NCI-H1417 treated with DMSO at 0.1 percent for 48 hours (cell line): Measurements from ENCODE around the gene IL10RB.
"Not testable (repeated sequence)": the region's sequence is repeated elsewhere in the genome, so short reads cannot be mapped to it uniquely, and the experiment has no call there.

Experiments
- DNase-seq: peaks from one replicate; lab custom pipeline; 2025; lab: John Stamatoyannopoulos, UW

Gene IL10RB

DNA sequence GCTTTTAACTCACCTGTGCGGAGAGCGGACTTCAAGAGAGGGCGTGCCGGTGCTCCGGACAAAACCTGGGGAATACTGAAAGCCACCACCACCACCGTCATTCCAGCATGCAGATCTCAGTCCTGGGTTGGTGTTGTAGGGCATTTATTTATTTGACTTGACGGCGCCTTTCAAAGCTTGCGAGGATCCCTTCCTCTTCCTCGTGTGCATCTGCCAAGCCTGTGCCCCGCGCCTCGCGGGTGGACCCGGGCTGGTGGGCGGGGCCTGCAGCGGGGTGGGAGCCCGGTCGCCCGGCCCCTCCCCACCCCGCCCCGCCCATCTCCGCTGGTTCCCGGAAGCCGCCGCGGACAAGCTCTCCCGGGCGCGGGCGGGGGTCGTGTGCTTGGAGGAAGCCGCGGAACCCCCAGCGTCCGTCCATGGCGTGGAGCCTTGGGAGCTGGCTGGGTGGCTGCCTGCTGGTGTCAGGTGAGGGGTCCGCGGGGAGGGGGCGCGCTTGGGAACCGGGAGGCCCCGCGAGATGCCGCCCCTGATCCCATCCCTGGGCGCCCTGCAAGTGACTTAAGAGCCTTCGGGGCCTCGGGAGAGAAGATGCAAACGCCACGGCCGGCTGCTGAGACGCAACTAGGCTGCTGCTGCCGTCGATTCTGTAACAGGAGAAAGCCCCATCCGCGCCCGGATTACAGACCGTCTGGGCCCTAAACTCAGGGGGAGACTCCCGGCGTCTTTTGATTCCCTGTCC, at the start of gene IL10RB:
TSS of gene IL10RB (plus strand) at position 318 of the 739 bp plus-strand sequence. CDS start at position 417, 99 bp downstream.
- no peak for DNase-seq

DNA sequence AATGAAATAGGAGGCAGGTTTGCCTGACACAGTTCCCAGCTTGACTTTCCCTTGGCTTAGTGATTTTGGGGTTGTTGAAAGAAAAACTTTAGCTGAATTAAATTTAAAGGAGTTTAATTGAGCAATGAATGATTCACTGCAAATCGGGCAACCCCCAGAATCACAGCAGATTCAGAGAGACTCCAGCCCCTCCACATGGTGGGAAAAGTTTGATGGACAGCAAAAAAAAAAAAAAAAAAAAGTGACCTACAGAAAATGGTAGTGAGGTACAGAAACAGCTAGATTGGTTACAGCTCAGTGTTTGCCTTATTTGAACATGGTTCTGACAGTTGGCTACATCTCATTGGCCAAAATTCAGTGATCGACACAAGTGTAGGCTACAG, 49.0 kb upstream of the IL10RB start:
- no peak for DNase-seq

DNA sequence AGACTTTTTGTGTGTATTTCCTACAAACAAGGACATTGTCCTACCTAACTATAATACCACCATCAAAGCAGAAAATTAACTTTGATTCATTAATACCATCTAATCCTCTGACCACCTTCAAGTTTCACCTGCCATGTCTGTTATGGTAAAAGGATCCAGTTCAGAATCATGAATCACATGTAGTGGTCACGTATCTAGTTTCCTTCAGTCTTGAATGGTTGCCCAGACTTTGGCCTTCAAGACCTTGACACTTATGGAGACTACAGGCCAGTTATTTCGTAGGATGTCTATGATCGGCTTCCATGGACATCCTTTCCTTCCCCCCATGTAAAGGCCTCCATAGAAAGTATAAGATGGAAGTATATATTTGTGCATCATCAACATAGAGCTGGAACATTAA, 46.9 kb upstream of the IL10RB start:
- DNase-seq = no peak

DNA sequence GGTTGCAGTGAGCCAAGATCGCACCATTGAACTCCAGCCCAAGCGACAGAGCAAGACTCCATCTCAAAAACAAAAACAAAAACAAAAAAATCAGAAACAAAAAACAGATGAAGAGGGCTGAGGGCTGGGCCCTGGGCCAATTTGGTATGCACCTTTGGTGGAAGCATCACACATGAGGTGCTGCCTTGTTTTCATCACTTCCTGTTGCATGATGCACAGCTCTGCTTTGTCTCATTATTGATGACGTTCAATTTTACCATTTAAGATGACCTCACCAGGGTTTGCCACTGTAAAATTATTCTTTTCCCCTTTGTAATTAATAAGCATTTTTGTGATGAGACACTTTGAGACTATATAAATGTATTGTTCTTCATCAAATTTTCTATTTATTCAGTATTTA, 46.2 kb upstream of the IL10RB start:
- no peak for DNase-seq

DNA sequence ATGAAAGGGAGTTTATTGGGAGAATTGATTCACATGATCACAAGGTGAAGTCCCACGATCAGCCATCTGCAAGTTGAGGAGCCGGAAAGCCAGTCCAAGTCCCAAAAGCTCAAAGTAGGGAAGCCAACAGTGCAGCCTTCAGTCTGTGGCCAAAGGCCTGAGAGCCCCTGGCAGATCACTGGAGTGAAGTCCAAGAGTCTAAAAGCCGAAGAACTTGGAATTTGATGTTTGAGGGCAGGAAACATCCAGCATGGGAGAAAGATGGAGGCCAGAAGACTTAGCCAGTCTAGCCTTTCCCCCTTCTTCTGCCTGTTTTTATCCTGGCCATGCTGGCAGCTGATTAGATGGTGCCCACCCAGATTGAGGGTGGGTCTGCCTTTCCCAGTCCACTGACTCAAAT, 40.8 kb upstream of the IL10RB start:
- not testable (repeated sequence) for DNase-seq

DNA sequence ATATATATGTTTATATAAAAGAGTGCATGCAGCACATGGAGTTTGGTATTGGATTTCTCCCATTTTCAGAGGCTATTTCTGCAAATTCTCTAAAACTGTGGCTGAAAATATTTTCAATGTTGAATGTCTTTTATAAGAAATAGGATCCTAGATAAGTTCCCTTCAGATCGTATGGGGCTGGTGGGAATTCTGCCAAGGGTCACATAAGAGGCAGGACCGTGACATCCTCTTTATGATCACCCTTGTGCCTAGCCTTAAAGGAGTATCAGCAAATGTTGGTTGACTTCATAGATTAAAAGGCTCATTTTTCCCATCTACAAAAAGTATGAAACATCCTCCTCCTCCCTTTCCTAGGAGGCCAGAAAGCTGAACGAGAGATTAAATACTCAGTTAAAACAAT, 37.7 kb upstream of the IL10RB start:
- DNase-seq = no peak

DNA sequence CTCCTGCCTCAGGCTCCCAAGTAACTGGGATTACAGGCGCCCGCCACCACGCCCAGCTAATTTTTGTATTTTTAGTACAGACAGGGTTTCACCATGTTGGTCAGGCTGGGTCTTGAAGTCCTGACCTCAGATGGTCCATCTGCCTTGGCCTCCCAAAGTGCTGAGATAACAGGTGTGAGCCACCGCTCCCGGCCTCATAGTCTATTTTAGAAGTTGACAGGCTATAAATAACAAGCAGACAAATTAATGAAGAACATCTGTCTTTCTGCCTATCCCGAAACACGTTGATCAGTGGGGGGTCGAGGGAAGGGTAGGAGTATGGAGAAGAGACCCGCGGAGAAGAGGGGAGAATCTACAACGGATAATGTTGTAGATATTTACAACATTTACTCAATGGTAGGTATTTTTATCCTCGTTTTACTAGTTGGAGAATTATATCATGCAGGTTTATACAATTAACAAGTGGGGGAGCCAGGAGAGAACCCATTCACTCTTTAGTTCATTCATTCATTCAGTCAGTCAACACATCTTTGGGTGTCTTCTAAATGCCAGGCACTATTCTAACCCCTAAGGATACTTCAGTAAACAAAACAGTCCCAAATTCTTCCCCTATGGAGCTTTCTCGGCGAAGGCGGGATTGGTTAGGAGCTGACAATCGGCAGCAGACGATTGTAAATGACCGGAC, 36.9 kb upstream of the IL10RB start:
- DNase-seq = peak; percentile 58

DNA sequence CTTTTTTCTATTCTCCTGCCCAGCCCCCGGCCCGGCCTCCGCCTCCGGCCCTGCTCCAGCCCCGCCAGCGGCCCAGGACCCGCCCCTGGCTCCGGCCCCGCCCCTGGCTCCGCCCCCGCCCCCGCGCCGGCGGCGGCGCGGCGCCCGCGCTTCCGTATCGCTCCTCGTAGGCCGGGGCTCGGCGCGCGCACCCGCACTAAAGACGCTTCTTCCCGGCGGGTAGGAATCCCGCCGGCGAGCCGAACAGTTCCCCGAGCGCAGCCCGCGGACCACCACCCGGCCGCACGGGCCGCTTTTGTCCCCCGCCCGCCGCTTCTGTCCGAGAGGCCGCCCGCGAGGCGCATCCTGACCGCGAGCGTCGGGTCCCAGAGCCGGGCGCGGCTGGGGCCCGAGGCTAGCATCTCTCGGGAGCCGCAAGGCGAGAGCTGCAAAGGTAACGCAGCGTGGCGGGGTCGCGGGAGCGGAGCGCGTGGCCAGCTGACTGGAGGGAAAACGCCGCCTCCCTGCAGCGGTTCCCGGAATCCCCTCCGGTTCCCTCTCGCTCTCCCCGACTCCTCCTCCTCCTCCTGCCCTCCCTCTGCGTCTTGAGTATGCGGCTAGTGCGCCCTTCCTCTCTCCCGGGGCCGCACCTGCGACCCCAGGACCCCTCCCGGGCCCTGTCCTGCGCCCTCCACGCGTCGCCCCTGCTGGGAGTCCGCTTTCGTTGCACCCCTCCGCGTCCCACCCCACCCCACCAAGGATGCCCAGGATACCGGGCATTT, 36.2 kb upstream of the IL10RB start, which contains the start of gene IFNAR2:
TSS of gene IFNAR2 (plus strand) at position 155 of the 761 bp plus-strand sequence. CDS start 11,985 bp downstream, outside the sequence.
- DNase-seq = peak; percentile 58

DNA sequence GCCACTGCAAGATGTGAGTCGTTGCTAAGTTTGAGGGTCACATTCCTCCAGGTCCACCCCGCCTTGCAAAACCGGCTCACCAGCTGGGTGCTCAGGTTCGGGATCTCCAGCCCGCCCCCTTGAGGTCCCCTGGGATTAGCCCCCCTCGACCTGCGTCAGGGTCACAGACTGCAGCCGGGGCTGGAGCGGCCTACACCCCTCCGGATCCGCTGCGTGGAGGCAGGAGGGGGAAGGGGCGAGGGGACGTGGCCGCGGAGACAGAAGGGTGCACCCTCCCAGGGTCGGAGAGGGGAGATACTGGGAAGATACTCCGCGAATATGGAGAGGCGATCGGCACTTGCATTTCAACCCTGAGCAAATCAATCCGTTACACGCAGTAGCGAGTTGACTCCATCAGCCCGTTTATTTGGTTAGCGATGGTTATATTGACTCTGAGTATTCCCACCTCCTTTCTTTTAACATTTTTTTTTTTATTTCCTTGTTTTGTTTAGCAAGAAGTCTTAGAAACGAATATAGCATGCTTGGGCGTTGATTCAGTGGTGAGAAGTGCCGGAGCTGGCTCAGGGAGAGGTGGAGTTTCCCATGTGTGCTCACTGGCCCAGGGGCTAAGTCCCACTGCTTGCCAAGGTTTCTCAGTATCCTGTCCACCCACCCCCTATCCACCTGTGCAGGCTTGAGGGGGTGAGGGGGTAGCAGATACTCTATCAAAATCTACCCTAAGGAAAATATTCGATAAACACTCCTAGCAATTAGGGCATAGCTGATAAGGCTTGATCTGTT, 35.4 kb upstream of the IL10RB start:
- DNase-seq = no peak

DNA sequence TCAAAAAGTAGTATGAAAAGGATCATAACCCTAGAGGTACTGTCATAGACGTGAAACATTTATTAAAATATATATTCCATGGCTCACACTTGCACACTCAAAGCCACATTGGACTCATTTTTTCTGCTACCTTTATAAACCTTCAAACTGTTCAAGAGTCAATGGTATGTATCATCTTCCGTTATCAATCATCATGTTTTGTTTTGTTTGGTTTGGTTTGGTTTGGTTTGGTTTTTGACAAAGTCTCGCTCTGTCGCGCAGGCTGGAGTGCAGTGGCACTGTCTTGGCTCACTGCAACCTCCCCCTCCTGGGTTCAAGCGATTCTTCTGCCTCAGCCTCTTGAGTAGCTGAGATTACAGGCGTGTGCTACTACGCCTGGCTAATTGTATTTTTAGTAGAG, 34.6 kb upstream of the IL10RB start:
- DNase-seq = no peak

DNA sequence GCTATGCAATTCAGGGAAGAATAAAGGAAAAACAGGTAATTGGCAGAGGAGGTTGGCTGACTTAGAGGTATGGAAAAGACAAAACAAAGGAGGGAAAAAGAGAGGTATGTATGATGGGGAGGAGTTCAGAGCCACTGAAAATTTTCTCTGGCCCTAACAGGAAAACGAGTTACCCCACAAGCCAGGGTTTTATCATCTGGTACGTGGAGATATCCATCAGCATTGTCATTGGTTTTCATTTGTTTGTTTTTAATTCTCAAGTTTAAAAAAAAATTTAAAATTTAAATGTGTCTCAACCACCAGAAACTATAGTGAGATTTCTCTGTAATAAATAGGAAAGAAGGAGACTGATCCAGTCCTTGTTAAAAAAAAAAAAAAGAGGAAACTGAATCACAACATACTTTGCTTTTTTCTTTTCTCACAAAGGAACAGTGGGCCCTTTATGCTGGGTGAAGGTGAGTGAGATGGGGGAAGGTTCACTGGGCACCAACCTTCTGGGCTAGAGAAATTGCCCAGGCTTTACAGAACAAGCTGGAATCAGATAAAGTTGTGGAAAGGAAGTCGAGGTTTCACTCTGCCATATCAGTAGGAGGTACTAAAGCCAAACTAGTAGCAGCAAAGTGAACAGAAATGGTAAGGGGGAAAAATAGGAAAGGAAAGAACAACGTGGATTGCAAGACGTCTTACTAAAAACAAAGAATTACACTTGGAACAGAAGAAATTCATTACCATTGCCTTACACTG, 33.7 kb upstream of the IL10RB start:
- DNase-seq = no peak

DNA sequence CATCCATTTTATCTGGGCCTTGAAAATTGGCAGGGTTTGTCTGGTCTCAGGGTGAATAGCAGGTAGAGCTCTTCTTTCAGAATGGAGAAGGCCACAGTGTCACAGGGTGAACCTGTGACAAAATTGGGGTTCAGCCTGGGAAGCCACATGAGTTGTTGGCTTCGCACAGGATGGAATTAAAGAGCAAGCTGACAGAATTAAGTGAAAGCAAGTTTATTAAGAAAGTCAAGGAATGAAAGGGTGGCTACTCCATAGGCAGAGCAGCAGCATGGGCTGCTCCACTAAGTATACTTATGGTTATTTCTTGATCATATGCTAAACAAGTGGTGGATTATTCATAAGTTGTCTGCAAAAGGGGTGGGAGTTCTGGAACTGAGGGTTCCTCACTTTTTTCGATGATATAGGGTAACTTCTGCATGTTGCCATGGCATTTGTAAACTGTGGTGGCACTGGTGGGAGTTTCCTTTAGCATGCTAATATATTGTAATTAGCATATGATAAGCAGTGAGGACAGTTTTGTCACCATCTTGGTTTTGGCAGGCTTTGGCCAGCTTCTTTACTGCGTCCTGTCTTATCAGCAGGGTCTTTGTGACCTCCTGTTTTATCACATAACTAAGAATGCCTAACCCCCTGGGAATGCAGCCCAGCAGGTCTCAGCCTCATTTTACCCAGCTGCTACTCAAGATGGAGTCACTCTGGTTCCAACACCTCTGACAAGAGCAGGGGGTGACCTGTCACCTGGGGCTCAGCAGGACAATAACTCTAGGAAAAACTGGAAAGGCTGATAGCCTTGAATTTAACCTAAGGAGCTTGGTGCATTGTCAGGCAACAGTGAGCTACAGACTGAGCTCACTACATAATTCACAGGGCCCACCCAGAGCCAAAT, 31.3 kb upstream of the IL10RB start:
- DNase-seq = no peak

DNA sequence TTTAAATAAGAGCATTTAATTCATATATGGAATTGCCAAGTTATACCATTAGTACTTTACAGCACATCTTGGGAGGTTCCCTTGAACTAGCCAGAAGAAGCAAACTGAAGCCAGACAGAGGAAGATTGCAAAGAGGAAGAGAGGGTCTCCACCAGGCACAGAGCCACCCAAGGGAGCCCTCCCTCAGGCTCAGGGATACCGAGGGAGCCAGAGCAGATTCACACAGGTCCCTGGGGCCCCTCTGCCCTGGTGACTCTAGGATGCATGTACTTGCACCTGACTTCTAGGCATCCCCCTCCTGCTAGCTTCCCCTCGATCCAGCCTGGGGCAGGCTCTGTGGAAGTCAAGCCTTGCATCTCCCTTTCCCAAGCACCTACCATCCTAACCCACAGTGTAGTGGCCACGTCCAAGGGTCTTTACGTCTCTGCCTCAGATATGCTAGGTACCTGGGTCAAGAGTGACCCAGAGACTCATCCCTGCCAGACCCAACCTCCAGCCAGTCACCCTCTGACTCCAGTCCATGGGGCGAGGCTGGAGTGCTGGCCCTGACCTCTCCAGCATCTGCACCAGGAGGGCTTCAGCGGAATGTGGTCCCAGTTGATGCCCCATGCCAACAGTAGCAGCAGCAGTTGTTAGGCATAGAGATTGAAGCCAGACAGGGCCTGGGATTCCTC, 30.0 kb upstream of the IL10RB start:
- no peak for DNase-seq

DNA sequence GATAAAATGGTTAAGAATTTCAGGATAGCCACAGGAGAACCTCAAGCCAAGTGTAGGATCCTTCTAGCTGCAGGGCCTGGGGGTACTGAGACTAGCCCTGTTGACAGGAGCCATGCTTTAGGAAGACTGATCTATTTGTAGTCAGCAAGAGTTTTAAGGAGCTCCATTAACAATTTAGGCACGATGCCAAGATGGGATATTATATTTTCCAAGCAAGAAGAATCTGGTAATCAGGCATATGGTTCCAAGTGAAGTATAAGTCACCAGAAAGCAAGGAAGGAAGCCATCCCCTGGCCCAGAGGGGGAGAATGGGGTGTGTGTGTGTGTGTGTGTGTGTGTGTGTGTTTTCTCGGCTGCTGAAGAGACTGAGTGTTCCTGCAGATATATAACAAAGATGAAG, 29.4 kb upstream of the IL10RB start:
- no peak for DNase-seq

DNA sequence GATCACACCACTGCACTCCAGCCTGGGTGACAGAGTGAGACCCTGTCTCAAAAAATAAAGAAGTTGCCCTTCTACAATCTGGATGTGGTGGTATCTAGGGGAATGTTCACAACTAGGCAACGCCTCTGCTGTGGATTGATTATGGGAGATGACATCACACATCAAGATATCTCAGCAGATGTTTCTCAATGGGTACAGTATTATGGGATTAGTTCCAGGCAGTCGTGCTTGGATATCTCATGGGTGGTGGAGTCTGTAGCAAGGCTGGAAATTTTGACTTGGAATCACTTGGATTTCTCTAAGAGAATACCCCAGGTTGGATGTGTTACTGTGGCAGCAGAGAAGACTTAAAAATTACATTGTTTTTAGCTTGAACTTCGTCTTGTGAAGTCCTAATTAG, 28.7 kb upstream of the IL10RB start:
- no peak for DNase-seq

DNA sequence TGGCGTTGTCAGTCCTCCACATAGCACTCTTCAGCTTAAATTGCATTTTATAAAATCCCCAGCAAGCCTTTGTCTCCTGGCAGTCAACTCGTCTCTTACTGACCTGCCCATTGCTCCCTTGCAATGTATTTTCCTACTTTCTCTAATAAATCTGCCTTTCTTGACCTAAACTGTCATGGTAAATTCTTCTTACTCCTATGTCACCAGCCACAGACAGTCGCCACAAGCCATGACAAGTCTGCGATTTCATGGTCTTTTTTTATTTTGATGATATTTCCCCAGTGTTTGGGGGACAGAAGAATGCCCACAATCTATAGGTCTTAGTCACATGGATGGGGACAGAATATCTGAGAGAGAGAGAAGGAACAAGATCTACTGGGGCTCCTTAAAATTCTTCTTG, 28.0 kb upstream of the IL10RB start:
- no peak for DNase-seq

DNA sequence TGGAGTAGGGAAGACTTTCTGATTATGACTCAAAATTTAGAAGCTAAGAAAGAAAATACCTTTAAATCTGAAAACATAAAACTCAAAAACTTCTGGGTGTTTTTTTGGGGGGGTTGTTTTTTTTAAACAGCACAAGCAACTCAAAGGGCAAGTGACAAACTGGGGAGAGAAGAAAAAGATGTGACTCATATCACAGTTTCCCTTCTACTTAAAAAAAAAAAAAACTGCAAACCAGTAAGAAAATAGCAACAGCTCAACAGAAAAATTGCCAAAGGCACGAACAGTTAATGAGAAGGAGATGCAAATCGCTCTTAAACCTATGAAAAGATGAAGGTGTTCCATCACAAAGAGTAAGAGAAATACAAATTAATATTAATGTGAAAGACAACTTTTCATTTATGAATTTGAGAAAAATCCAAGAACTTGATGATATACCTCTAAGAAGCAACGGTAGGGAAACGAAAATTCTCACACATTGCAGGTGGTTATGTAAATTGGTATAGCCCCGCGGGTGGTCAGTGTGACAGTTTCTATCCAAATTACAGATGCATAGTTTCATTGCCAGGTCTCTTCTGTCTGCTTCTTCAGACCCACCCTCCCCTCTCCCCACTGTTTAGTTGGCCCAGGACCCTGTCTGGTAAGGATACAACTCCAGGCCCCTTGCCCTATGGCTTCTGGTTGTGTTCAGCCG, 27.5 kb upstream of the IL10RB start:
- DNase-seq = no peak

DNA sequence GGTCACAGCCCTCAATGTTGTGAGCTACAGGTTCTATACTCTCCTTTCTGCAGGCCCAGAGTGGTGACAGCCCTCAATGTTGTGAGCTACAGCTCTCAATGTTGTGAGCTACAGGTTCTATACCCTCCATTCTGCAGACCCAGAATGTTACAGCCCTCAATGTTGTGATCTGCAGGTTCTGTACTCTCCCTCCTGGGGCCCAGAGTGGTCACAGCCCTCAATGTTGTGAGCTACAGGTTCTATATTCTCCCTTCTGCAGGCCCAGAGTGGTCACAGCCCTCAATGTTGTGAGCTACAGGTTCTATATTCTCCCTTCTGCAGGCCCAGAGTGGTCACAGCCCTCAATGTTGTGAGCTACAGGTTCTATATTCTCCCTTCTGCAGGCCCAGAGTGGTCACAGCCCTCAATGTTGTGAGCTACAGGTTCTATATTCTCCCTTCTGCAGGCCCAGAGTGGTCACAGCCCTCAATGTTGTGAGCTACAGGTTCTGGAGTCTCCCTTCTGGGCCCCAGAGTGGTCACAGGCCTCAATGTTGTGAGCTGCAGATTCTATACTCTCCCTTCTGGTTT, 26.5 kb upstream of the IL10RB start:
- DNase-seq = not testable (repeated sequence)

DNA sequence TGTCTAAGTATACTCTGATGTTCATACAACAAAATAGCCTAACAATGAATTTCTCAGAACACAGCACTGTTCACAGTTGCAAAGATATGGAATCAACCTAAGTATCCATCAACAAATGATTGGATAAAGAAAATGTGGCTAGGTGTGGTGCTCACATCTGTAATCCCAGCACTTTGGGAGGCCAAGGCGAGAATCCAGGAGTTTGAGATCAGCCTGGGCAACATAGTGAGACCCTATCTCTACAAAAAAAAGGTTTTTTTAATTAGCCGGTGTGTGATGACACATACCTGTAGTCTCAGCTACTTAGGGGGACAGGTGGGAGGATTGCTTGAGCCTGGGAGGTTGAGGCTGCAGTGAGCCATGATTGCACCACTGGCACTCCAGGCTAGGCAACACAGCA, 25.8 kb upstream of the IL10RB start:
- DNase-seq = no peak
